C4-2B (cell line): ENCODE data around the gene AHI1.

Experiments used
- ZFX ChIP-seq: fragments of 450-650 bp; IDR thresholded peaks from 2 replicates; pipeline ENCODE4 v1.6.1; 2017
- TF ChIP-seq, protein P1 (sequence below): fragments of 450-650 bp; conservative IDR thresholded peaks from 2 replicates; pipeline ENCODE4 v1.5.1; 2017; ENCODE audit warnings: mild to moderate bottlenecking

DNA sequence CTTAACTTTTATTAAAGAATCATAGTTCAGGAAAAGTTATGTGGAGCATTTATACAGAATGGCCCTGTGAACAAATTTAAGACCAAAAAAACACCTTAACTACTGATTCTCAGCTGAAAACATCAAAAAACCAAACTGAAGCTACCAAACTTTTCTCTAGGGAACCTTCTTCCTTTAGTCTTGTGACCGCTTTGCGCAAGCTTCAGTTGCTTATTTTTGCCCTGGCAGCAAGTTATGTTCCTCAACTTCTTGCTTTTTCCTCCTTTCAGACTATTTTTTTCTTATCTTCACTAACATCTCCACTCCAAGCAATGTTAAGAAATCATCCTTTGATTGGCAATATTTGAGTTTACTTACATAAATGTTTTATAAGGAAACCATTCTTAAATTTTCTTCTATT lies 216.3 kb downstream of the AHI1 start:
- TF ChIP-seq, protein P1, sequence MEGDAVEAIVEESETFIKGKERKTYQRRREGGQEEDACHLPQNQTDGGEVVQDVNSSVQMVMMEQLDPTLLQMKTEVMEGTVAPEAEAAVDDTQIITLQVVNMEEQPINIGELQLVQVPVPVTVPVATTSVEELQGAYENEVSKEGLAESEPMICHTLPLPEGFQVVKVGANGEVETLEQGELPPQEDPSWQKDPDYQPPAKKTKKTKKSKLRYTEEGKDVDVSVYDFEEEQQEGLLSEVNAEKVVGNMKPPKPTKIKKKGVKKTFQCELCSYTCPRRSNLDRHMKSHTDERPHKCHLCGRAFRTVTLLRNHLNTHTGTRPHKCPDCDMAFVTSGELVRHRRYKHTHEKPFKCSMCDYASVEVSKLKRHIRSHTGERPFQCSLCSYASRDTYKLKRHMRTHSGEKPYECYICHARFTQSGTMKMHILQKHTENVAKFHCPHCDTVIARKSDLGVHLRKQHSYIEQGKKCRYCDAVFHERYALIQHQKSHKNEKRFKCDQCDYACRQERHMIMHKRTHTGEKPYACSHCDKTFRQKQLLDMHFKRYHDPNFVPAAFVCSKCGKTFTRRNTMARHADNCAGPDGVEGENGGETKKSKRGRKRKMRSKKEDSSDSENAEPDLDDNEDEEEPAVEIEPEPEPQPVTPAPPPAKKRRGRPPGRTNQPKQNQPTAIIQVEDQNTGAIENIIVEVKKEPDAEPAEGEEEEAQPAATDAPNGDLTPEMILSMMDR, result no peak
- no peak for TF ChIP-seq ZFX
